Immature natural killer cell (primary cell): ENCODE results near the gene KIRREL2. TPM values are rescaled to one million over a fixed set of nuclear protein-coding genes. Genes with fewer than 3 reads are reported as not detected.

Experiments
- DNase-seq, 3 donors: peaks; one replicate each; pipeline ENCODE4 v3.0.0; 2022; ENCODE audit warnings: mixed read lengths in 1 of 3
- H3K27ac Mint-ChIP-seq, 6 donors: one replicate each; pipeline ENCODE4 v1.8.0; 2020; ENCODE audit warnings: mixed read lengths in 6 of 6, mild to moderate bottlenecking in 5 of 6, inconsistent platforms in 4 of 6, moderate library complexity in 3 of 6
- H3K27me3 Mint-ChIP-seq, 3 donors: one replicate each; pipeline ENCODE4 v1.8.0; 2020 to 2021; ENCODE audit warnings: low read depth in 3 of 3, mild to moderate bottlenecking in 3 of 3, mixed read lengths in 3 of 3, moderate library complexity in 3 of 3, inconsistent platforms in 1 of 3
- H3K36me3 Mint-ChIP-seq, 3 donors: one replicate each; pipeline ENCODE4 v1.8.0; 2020; ENCODE audit warnings: mixed read lengths in 3 of 3, inconsistent platforms in 2 of 3, mild to moderate bottlenecking in 2 of 3
- H3K4me1 Mint-ChIP-seq, 2 donors: one replicate each; pipeline ENCODE4 v1.8.0; 2020; ENCODE audit warnings: inconsistent platforms in 2 of 2, mild to moderate bottlenecking in 2 of 2, mixed read lengths in 2 of 2, moderate library complexity in 1 of 2
- H3K4me3 Mint-ChIP-seq, 5 donors: one replicate each; pipeline ENCODE4 v1.8.0; 2020; ENCODE audit warnings: mild to moderate bottlenecking in 5 of 5, mixed read lengths in 5 of 5, inconsistent platforms in 3 of 5, moderate library complexity in 3 of 5
- H3K9me3 Mint-ChIP-seq, 6 donors: one replicate each; pipeline ENCODE4 v1.8.0; 2020; ENCODE audit warnings: mild to moderate bottlenecking in 6 of 6, mixed read lengths in 6 of 6, inconsistent platforms in 4 of 6, moderate library complexity in 3 of 6
- polyA plus RNA-seq, 3 donors: library from polyadenylated mRNA; unstranded; fragments of 300-500 nt; fragmentation: Illumina TruSeq; gene quantifications; one replicate each; pipeline ENCODE4 v1.2.3, GENCODE V29; 2021

Gene KIRREL2
- polyA plus RNA-seq, 3 donors from 2014 or later: 0.19 TPM; not detected in 2

- no peak for DNase-seq
- H3K27me3 Mint-ChIP-seq: peaks cover 0 to 9% (median 0%) of the 10 kb centered on the region in 3 donors
- no peak overlapping the region for H3K4me3 Mint-ChIP-seq
- peaks cover 13 to 20% of the 10 kb centered on the region in 2 donors for H3K4me1 Mint-ChIP-seq
- H3K27ac Mint-ChIP-seq: no peak overlapping the region
- H3K36me3 Mint-ChIP-seq: no peaks in the 10 kb centered on the region
- H3K9me3 Mint-ChIP-seq: no peaks in the 10 kb centered on the region
Measured at GRCh38 chr19:35913589-35913988, 56.9 kb downstream of the KIRREL2 start.

GRCh38 chr19:35915443-35915842 is 58.7 kb downstream of the KIRREL2 start:
- peaks cover 0 to 5% of the 10 kb centered on the region in 2 donors for H3K4me1 Mint-ChIP-seq
- H3K36me3 Mint-ChIP-seq: no peaks in the 10 kb centered on the region
- no peaks in the 10 kb centered on the region for H3K9me3 Mint-ChIP-seq
- DNase-seq: no peak
- H3K27me3 Mint-ChIP-seq: peaks cover 0 to 6% (median 0%) of the 10 kb centered on the region in 3 donors
- H3K27ac Mint-ChIP-seq: no peak overlapping the region
- H3K4me3 Mint-ChIP-seq: no peak overlapping the region

Other genes with a start within 250 kb of the KIRREL2 start
- 1 to 10 TPM in 2 of 3 donors, under 1 TPM in 1; 0.98 to 7.5 (median 6.0) TPM for gene HAUS5, start 244.2 kb upstream of the KIRREL2 start, polyA plus RNA-seq
- gene RBM42, start 227.9 kb upstream of the KIRREL2 start, polyA plus RNA-seq: 10 to 100 TPM; 51.4 to 91.8 (median 72.7) TPM
- under 1 TPM; 0.55 to 0.79 (median 0.68) TPM for gene ETV2, start 215.2 kb upstream of the KIRREL2 start, polyA plus RNA-seq
- 1,000 to 10,000 TPM in 1 of 3 donors, 100 to 1,000 TPM in 2; 711 to 1,050 (median 736) TPM for gene COX6B1, start 208.6 kb upstream of the KIRREL2 start, polyA plus RNA-seq
- gene UPK1A, start 190.4 kb upstream of the KIRREL2 start, polyA plus RNA-seq: not detected
- gene ZBTB32, start 152.4 kb upstream of the KIRREL2 start, polyA plus RNA-seq: not detected
- gene KMT2B, start 138.9 kb upstream of the KIRREL2 start, polyA plus RNA-seq: 1 to 10 TPM in 1 of 3 donors, under 1 TPM in 1, not detected in 1; 0.30 to 1.8 TPM
- 100 to 1,000 TPM in 2 of 3 donors, 10 to 100 TPM in 1; 94.6 to 116 (median 109) TPM for gene IGFLR1, start 114.5 kb upstream of the KIRREL2 start, polyA plus RNA-seq
- 10 to 100 TPM; 11.8 to 21.4 (median 15.8) TPM for gene U2AF1L4, start 111.5 kb upstream of the KIRREL2 start, polyA plus RNA-seq
- 100 to 1,000 TPM; 127 to 149 (median 129) TPM for gene PSENEN, start 111.3 kb upstream of the KIRREL2 start, polyA plus RNA-seq
- gene LIN37, start 108.3 kb upstream of the KIRREL2 start, polyA plus RNA-seq: 10 to 100 TPM in 2 of 3 donors, 1 to 10 TPM in 1; 9.7 to 15.2 (median 12.6) TPM
- gene HSPB6, start 99.9 kb upstream of the KIRREL2 start, polyA plus RNA-seq: not detected
- gene PROSER3, start 98.7 kb upstream of the KIRREL2 start, polyA plus RNA-seq: 1 to 10 TPM; 1.2 to 7.8 (median 2.2) TPM
- under 1 TPM in 1 of 3 donors, not detected in 2; 0.37 TPM for gene ARHGAP33, start 81.3 kb upstream of the KIRREL2 start, polyA plus RNA-seq
- gene PRODH2, start 44.1 kb upstream of the KIRREL2 start, polyA plus RNA-seq: not detected
- not detected for gene NPHS1, start 4.4 kb upstream of the KIRREL2 start, polyA plus RNA-seq
- gene APLP1, start 11.7 kb downstream of the KIRREL2 start, polyA plus RNA-seq: under 1 TPM in 1 of 3 donors, not detected in 2; 0.72 TPM
- 1 to 10 TPM; 2.7 to 8.0 (median 2.9) TPM for gene NFKBID, start 43.6 kb downstream of the KIRREL2 start, polyA plus RNA-seq
- 1,000 to 10,000 TPM; 1,885 to 2,801 (median 2,654) TPM for gene HCST, start 45.6 kb downstream of the KIRREL2 start, polyA plus RNA-seq
- gene TYROBP, start 51.4 kb downstream of the KIRREL2 start, polyA plus RNA-seq: 1,000 to 10,000 TPM; 2,771 to 3,312 (median 2,871) TPM
- gene LRFN3, start 79.5 kb downstream of the KIRREL2 start, polyA plus RNA-seq: under 1 TPM; 0.17 to 0.62 (median 0.32) TPM
- 10 to 100 TPM; 44.7 to 51.0 (median 48.3) TPM for gene SDHAF1, start 138.3 kb downstream of the KIRREL2 start, polyA plus RNA-seq
- gene SYNE4, start 151.9 kb downstream of the KIRREL2 start, polyA plus RNA-seq: not detected
- 10 to 100 TPM; 27.2 to 34.6 (median 30.0) TPM for gene ALKBH6, start 157.3 kb downstream of the KIRREL2 start, polyA plus RNA-seq
- gene CLIP3, start 176.0 kb downstream of the KIRREL2 start, polyA plus RNA-seq: under 1 TPM in 2 of 3 donors, not detected in 1; 0.07 to 0.55 TPM
- 10 to 100 TPM in 2 of 3 donors, 1 to 10 TPM in 1; 3.2 to 10.7 (median 10.1) TPM for gene THAP8, start 197.4 kb downstream of the KIRREL2 start, polyA plus RNA-seq
- under 1 TPM in 2 of 3 donors, not detected in 1; 0.12 to 0.77 TPM for gene WDR62, start 198.0 kb downstream of the KIRREL2 start, polyA plus RNA-seq